Kidney capillary endothelial cell (primary cell): ENCODE results near the gene TEX47.

Experiments used
- DNase-seq: peaks from one replicate; pipeline ENCODE4 v3.0.0-alpha.2; 2018; ENCODE audit warnings: low spot score

Gene TEX47

GRCh38 chr7:88795553-88795952 is at the start of gene TEX47:
TEX47 (minus strand) TSS chr7:88795737; CDS start chr7:88794942, 795 bp downstream.
- DNase-seq: no peak

GRCh38 chr7:88845091-88845490 is 49.6 kb upstream of the TEX47 start:
- DNase-seq: no peak

- DNase-seq: no peak
Observed at GRCh38 chr7:88842201-88842600, 46.7 kb upstream of the TEX47 start.

GRCh38 chr7:88835147-88835728 is 39.7 kb upstream of the TEX47 start:
- DNase-seq: peak; percentile 0

- no peak for DNase-seq
Observed at GRCh38 chr7:88826222-88826621, 30.7 kb upstream of the TEX47 start.

GRCh38 chr7:88818552-88818951 is 23.0 kb upstream of the TEX47 start:
- no peak for DNase-seq

- no peak for DNase-seq
Observed at GRCh38 chr7:88806280-88807037, 10.9 kb upstream of the TEX47 start.

GRCh38 chr7:88801046-88801445 is 5.5 kb upstream of the TEX47 start:
- no peak for DNase-seq

GRCh38 chr7:88792361-88792760 is 3.2 kb downstream of the TEX47 start:
- DNase-seq: no peak

- no peak for DNase-seq
Observed at GRCh38 chr7:88791891-88792290, 3.6 kb downstream of the TEX47 start.

GRCh38 chr7:88789480-88790064 is 6.0 kb downstream of the TEX47 start:
- peak; percentile 14 for DNase-seq

GRCh38 chr7:88787777-88788176 is 7.8 kb downstream of the TEX47 start:
- no peak for DNase-seq

- DNase-seq: no peak
Observed at GRCh38 chr7:88775838-88776237, 19.7 kb downstream of the TEX47 start.

- DNase-seq: no peak
Observed at GRCh38 chr7:88772776-88773175, 22.8 kb downstream of the TEX47 start.

GRCh38 chr7:88771417-88771816 is 24.1 kb downstream of the TEX47 start:
- no peak for DNase-seq

GRCh38 chr7:88761779-88762178 is 33.8 kb downstream of the TEX47 start:
- DNase-seq: no peak

GRCh38 chr7:88760136-88760515 is 35.4 kb downstream of the TEX47 start:
- no peak for DNase-seq

- no peak for DNase-seq
Observed at GRCh38 chr7:88759230-88760135, 36.1 kb downstream of the TEX47 start, which contains the start of gene ZNF804B. ZNF804B (plus strand) TSS chr7:88759700; CDS start chr7:88759977, 277 bp downstream.

GRCh38 chr7:88758381-88759229 is 36.9 kb downstream of the TEX47 start:
- DNase-seq: no peak

- no peak for DNase-seq
Observed at GRCh38 chr7:88757371-88757770, 38.2 kb downstream of the TEX47 start.

GRCh38 chr7:88756802-88757201 is 38.7 kb downstream of the TEX47 start:
- no peak for DNase-seq
